DMS 273 treated with DMSO at 0.1 percent for 48 hours (cell line): ENCODE measurements around the gene UFD1.

Experiments
- DNase-seq: peaks from one replicate; lab custom pipeline; 2025; lab: John Stamatoyannopoulos, UW

Gene UFD1

GRCh38 chr22:19478901-19479354 lies at the start of gene UFD1:
Gene UFD1 (minus strand): TSS chr22:19479193. CDS start chr22:19479085, 108 bp downstream.
- DNase-seq = peak; percentile 70

GRCh38 chr22:19527861-19528417 lies 48.9 kb upstream of the UFD1 start:
- DNase-seq = no peak

- DNase-seq = no peak
These were observed 48.3 kb upstream of the UFD1 start for GRCh38 chr22:19527321-19527721.

- no peak for DNase-seq
These were observed 47.7 kb upstream of the UFD1 start for GRCh38 chr22:19526702-19527111.

GRCh38 chr22:19526076-19526701 lies 47.2 kb upstream of the UFD1 start:
- DNase-seq = no peak

GRCh38 chr22:19525666-19526065 lies 46.7 kb upstream of the UFD1 start:
- no peak for DNase-seq

- DNase-seq = no peak
These were observed 46.2 kb upstream of the UFD1 start for GRCh38 chr22:19525116-19525660.

GRCh38 chr22:19524170-19525115 lies 45.5 kb upstream of the UFD1 start, which contains the start of gene CLDN5:
Gene CLDN5 (minus strand): TSS chr22:19524410. CDS start chr22:19524255, 155 bp downstream.
- DNase-seq = peak; percentile 3

- DNase-seq = no peak
These were observed 44.5 kb upstream of the UFD1 start for GRCh38 chr22:19523240-19524169.

GRCh38 chr22:19522881-19523239 lies 43.9 kb upstream of the UFD1 start:
- no peak for DNase-seq

- DNase-seq = peak; percentile 52
These were observed 43.3 kb upstream of the UFD1 start for GRCh38 chr22:19522190-19522880.

- no peak for DNase-seq
These were observed 41.7 kb upstream of the UFD1 start for GRCh38 chr22:19520566-19521305.

GRCh38 chr22:19520007-19520406 lies 41.0 kb upstream of the UFD1 start:
- DNase-seq = no peak

- no peak for DNase-seq
These were observed 40.3 kb upstream of the UFD1 start for GRCh38 chr22:19519041-19519926.

GRCh38 chr22:19518635-19519034 lies 39.6 kb upstream of the UFD1 start:
- DNase-seq = no peak

GRCh38 chr22:19517919-19518611 lies 39.1 kb upstream of the UFD1 start:
- DNase-seq = no peak

GRCh38 chr22:19517171-19517500 lies 38.1 kb upstream of the UFD1 start:
- no peak for DNase-seq

GRCh38 chr22:19516378-19517170 lies 37.6 kb upstream of the UFD1 start:
- DNase-seq = no peak
